ENCODE results near the gene MAML2. TPM values are rescaled to one million over a fixed set of nuclear protein-coding genes. Genes with fewer than 3 reads are reported as not detected.

MAML2 gene
- total and polyA plus RNA-seq, 9 of the 15 experiments (the other 6 are each of a cell fraction or from before 2014, with no cell fraction given), result 0.79 to 6.8 (median 4.8) TPM

GRCh38 chr11:96229354-96229977, 113.5 kb downstream of the MAML2 start:
- no peak overlapping the region for H3K9ac ChIP-seq (ENCODE audit: insufficient read depth in 1 of 2, low read depth in 2 of 2, low read length in 2 of 2)
- no peaks in the 10 kb centered on the region for H3K27me3 ChIP-seq (ENCODE audit: control insufficient read depth in 2 of 2, insufficient read depth in 2 of 2, low read length in 2 of 2)
- no peak for FAIRE-seq
- no peak overlapping the region for H3K4me2 ChIP-seq (ENCODE audit: insufficient read depth, low read length)
- no TSS peak for BruUV-seq (replicated peaks)
- 40% methylated on average over 2 of the region's 2 CpGs for WGBS (ENCODE audit: insufficient coverage, low coverage, missing lambda C conversion rate)
- H3K9me1 ChIP-seq (ENCODE audit: control insufficient read depth, insufficient read depth, low read length), result no peaks in the 10 kb centered on the region
- no peaks in the 10 kb centered on the region for H3K79me2 ChIP-seq (ENCODE audit: control insufficient read depth, insufficient read depth, low read length)
- H4K20me1 ChIP-seq (replicated peaks; ENCODE audit: control insufficient read depth, insufficient read depth, low read length), result no peaks in the 10 kb centered on the region
- intact Hi-C loops (cut with micrococcal nuclease) (no loop called here), in situ Hi-C loops (cut with MboI) (no loop called here)
- no peak overlapping the region for H2AFZ ChIP-seq (ENCODE audit: low read depth, low read length)
- TF ChIP-seq TFE3 (CRISPR knock-in tag; IDR thresholded peaks at IDR 0.05), result peak; percentile 58
- no peak for TF ChIP-seq HMGN3 (IDR thresholded peaks at IDR 0.05; ENCODE audit: borderline replicate concordance, extremely low read depth, insufficient read length, low read depth, low read length)
- no peak for TF ChIP-seq CBFA2T2 (conservative IDR thresholded peaks at IDR 0.05)
- H3K36me3 ChIP-seq (ENCODE audit: control insufficient read depth, insufficient read depth, low read length), result no peaks in the 10 kb centered on the region
- CTCF ChIA-PET (ENCODE audit: low intra/inter-chr PET ratio), result no interaction called here
- no peaks in the 10 kb centered on the region for H3K9me3 ChIP-seq (replicated peaks; ENCODE audit: control insufficient read depth, insufficient read depth, low read depth, low read length)
- H3K4me3 ChIP-seq, result no peak overlapping the region
- H3K4me1 ChIP-seq (replicated peaks in 1 of 2; ENCODE audit: control insufficient read depth in 2 of 2, insufficient read depth in 2 of 2, low read length in 2 of 2), result peaks cover 0 to 2% of the 10 kb centered on the region in 2 experiments; a peak in 1 of 5 replicates
- POLR2A ChIA-PET, result interaction anchor here (0.7 kb wide), 1 partner anchor 78 kb away, joined by 3 read pairs; no protein-coding TSS in a partner anchor
- no peak for DNase-seq (ENCODE audit: extremely low read depth in 1 of 4, low spot score in 3 of 4)
- H3K27ac ChIP-seq (ENCODE audit: extremely low read depth, low read depth, low read length), result no peak overlapping the region
- no peak for ATAC-seq

- Histone ChIP-seq H2AFZ (ENCODE audit: low read depth, low read length) (no peak overlapping the region), H3K4me3 (no peak overlapping the region), H4K20me1 (replicated peaks; ENCODE audit: control insufficient read depth, insufficient read depth, low read length) (no peaks in the 10 kb centered on the region), H3K9me1 (ENCODE audit: control insufficient read depth, insufficient read depth, low read length) (no peaks in the 10 kb centered on the region), H3K27ac (ENCODE audit: extremely low read depth, low read depth, low read length) (no peak overlapping the region), H3K9ac (ENCODE audit: insufficient read depth in 1 of 2, low read depth in 2 of 2, low read length in 2 of 2) (no peak overlapping the region), H3K36me3 (ENCODE audit: control insufficient read depth, insufficient read depth, low read length) (no peaks in the 10 kb centered on the region), H3K4me1 (replicated peaks in 1 of 2; ENCODE audit: control insufficient read depth in 2 of 2, insufficient read depth in 2 of 2, low read length in 2 of 2) (peaks cover 0 to 2% of the 10 kb centered on the region in 2 experiments; a peak in 1 of 5 replicates), H3K9me3 (replicated peaks; ENCODE audit: control insufficient read depth, insufficient read depth, low read depth, low read length) (no peaks in the 10 kb centered on the region), H3K79me2 (ENCODE audit: control insufficient read depth, insufficient read depth, low read length) (no peaks in the 10 kb centered on the region), H3K27me3 (ENCODE audit: control insufficient read depth in 2 of 2, insufficient read depth in 2 of 2, low read length in 2 of 2) (no peaks in the 10 kb centered on the region), H3K4me2 (ENCODE audit: insufficient read depth, low read length) (no peak overlapping the region)
- intact Hi-C loops (cut with micrococcal nuclease) (no loop called here), in situ Hi-C loops (cut with MboI) (no loop called here)
- ChIA-PET CTCF (ENCODE audit: low intra/inter-chr PET ratio) (no interaction called here), POLR2A (interaction anchor here (0.7 to 1.4 kb wide), 2 partner anchors 17 to 78 kb away, joined by 3 read pairs; no protein-coding TSS in a partner anchor)
- DNase-seq (ENCODE audit: extremely low read depth in 1 of 4, low spot score in 3 of 4) (no peak), ATAC-seq (no peak), FAIRE-seq (no peak)
- no TSS peak for BruUV-seq (replicated peaks)
- TF ChIP-seq ZNF280B (CRISPR knock-in tag; IDR thresholded peaks at IDR 0.05) (no peak), DEAF1 (CRISPR knock-in tag; IDR thresholded peaks at IDR 0.05) (no peak), ZNF512 (tag; IDR thresholded peaks at IDR 0.05) (no peak), POLR2AphosphoS5 (IDR thresholded peaks at IDR 0.05; ENCODE audit: control insufficient read depth, insufficient read depth, low read depth, low read length) (no peak), WHSC1 (IDR thresholded peaks at IDR 0.05; ENCODE audit: low read length) (no peak)
Observed at GRCh38 chr11:96228910-96229309, 114.1 kb downstream of the MAML2 start.

All from K562 (cell line).